MM.1S (cell line): Measurements from ENCODE around the gene ARAP2.

Experiments used
- CTCF ChIP-seq: fragments of 300-600 bp; sonication (generic); IDR thresholded peaks from 2 replicates; pipeline ENCODE4 v1.5.1; 2016; ENCODE audit warnings: antibody characterized with exemption, low read length, mixed read lengths
- EZH2 ChIP-seq: fragments of 300-600 bp; sonication (generic); optimal IDR thresholded peaks from 2 replicates; pipeline ENCODE3; 2017; ENCODE audit warnings: low read depth, mild to moderate bottlenecking, antibody characterized with exemption, low read length, mixed read lengths

GRCh38 chr4:36163198-36163597 is 81.1 kb downstream of the ARAP2 start:
- TF ChIP-seq EZH2 (no peak), CTCF (no peak)
